ENCODE results near the gene B3GNT7. TPM values are rescaled to one million over a fixed set of nuclear protein-coding genes. Genes with fewer than 3 reads are reported as not detected.
"Not testable (repeated sequence)": the region's sequence is repeated elsewhere in the genome, so short reads cannot be mapped to it uniquely, and the experiment has no call there.

The B3GNT7 gene
- total and polyA plus RNA-seq, 10 donors = 0.96 to 17.5 (median 11.4) TPM

DNA sequence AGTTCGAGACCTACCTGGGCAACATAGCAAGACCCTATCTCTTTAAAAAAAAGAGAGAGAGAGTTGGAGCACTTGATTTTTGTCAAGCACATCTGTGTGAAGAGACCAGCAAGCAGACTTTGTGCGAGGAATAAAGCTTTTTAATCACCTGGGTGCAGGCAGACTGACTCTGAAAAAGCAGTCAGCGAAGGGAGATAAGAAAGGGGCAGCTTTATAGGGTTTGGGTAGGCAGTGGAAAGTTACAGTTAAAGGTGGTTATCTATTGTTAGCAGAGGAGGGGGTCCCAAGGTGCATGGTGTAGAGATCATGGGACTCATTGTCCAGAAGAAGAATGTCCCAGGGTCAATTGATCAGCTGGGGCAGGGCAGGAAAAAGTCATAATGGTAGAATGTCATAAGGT lies 34.4 kb downstream of the B3GNT7 start:
- WGBS, 5 donors = 86 to 94% (median 90%) methylated on average over 3 of the region's 3 CpGs
- peaks cover 0 to 7% (median 0%) of the 10 kb centered on the region in 6 donors for H3K4me1 ChIP-seq
- H3K27ac ChIP-seq = no peak overlapping the region
- DNase-seq = no peak
- no peaks in the 10 kb centered on the region for H3K36me3 ChIP-seq
- no peaks in the 10 kb centered on the region for H3K27me3 ChIP-seq (replicated peaks in 1 of 7)
- intact Hi-C loops (cut with DNase I; ENCODE audit: low total_unique reads) = no loop called here
- TF ChIP-seq POLR2A (IDR thresholded peaks at IDR 0.05) (no peak), POLR2AphosphoS5 (IDR thresholded peaks at IDR 0.05) (no peak)
- TF ChIP-seq, protein P1, sequence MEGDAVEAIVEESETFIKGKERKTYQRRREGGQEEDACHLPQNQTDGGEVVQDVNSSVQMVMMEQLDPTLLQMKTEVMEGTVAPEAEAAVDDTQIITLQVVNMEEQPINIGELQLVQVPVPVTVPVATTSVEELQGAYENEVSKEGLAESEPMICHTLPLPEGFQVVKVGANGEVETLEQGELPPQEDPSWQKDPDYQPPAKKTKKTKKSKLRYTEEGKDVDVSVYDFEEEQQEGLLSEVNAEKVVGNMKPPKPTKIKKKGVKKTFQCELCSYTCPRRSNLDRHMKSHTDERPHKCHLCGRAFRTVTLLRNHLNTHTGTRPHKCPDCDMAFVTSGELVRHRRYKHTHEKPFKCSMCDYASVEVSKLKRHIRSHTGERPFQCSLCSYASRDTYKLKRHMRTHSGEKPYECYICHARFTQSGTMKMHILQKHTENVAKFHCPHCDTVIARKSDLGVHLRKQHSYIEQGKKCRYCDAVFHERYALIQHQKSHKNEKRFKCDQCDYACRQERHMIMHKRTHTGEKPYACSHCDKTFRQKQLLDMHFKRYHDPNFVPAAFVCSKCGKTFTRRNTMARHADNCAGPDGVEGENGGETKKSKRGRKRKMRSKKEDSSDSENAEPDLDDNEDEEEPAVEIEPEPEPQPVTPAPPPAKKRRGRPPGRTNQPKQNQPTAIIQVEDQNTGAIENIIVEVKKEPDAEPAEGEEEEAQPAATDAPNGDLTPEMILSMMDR (IDR thresholded peaks at IDR 0.05 in 8 of 11, conservative IDR thresholded peaks at IDR 0.05 in 3 of 11) = no peak
- no peak overlapping the region for H3K4me3 ChIP-seq
- H3K9me3 ChIP-seq = peaks cover 0 to 23% (median 15%) of the 10 kb centered on the region in 8 donors

DNA sequence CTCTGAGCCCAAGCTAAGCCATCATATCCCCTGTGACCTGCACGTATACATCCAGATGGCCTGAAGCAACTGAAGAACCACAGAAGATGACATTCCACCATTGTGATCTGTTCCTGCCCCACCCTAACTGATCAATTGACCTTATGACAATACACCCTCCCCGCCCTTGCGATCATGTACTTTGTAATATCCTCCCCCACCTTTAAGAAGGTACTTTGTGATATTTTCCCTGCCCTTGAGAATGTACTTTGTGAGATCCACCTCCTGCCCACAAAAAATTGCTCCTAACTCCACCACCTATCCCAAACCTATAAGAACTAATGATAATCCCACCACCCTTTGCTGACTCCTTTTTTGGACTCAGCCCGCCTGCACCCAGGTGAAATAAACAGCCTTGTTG lies 34.9 kb downstream of the B3GNT7 start:
- peaks cover 0 to 23% (median 15%) of the 10 kb centered on the region in 8 donors for H3K9me3 ChIP-seq
- H3K27me3 ChIP-seq (replicated peaks in 1 of 7); H3K27ac ChIP-seq; H3K4me1 ChIP-seq; H3K36me3 ChIP-seq; H3K4me3 ChIP-seq; DNase-seq; intact Hi-C loops (cut with DNase I; ENCODE audit: low total_unique reads): not testable (repeated sequence)
- WGBS, 5 donors = 81 to 97% (median 89%) methylated on average over 4 of the region's 4 CpGs

DNA sequence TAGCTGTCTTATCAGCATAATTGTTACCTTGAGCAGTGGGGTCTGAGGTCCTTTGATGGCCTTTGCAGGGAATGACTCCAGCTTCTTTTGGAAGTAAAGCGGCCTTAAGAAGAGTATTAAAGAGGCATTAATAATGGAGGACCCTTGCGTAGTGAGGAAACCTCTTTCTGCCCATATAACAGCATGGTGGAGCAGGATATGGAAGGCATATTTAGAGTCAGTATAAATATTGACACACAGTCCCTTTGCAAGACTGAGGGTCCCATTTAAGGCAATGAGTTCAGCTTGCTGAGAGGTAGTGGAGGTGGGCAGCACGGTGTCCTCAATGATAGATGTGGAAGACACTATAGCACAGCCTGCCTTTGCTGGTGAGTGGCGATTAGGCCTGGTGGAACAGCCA lies 36.1 kb downstream of the B3GNT7 start:
- Histone ChIP-seq H3K27ac (no peak overlapping the region), H3K4me3 (no peak overlapping the region), H3K9me3 (peaks cover 0 to 23% (median 15%) of the 10 kb centered on the region in 8 donors), H3K36me3 (no peaks in the 10 kb centered on the region), H3K4me1 (no peaks in the 10 kb centered on the region), H3K27me3 (replicated peaks in 1 of 7) (no peaks in the 10 kb centered on the region)
- TF ChIP-seq POLR2AphosphoS5 (IDR thresholded peaks at IDR 0.05) (no peak), POLR2A (IDR thresholded peaks at IDR 0.05) (no peak)
- TF ChIP-seq, protein P1 (IDR thresholded peaks at IDR 0.05 in 8 of 11, conservative IDR thresholded peaks at IDR 0.05 in 3 of 11) = no peak
- intact Hi-C loops (cut with DNase I; ENCODE audit: low total_unique reads) = no loop called here
- 94 to 99% (median 95%) methylated on average over 4 of the region's 4 CpGs for WGBS, 5 donors
- DNase-seq = peak; percentile 15

DNA sequence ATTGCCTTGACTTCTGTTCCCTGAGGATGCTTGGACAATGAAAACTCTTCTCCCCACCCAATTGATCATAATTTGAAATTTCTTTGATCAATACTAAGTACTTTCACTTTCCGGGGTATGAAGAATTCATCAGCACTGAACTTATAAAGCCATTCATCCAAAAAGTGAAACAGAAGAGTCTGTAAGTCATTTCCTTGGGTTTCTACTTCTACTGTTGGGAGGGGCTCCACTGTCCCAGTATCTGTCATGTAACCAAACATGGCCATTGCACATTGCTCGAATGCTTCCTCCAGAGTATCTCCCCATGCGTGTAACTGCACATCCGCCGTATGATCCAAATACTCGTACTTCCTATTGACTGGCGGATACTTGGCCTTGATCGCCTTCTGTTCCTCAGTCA lies 38.5 kb downstream of the B3GNT7 start:
- 79 to 87% (median 83%) methylated on average over 8 of the region's 8 CpGs for WGBS, 5 donors
- no peak for DNase-seq
- no peak for TF ChIP-seq POLR2AphosphoS5 (IDR thresholded peaks at IDR 0.05)
- TF ChIP-seq, protein P1 (IDR thresholded peaks at IDR 0.05 in 8 of 11, conservative IDR thresholded peaks at IDR 0.05 in 3 of 11) = no peak
- TF ChIP-seq POLR2A (IDR thresholded peaks at IDR 0.05) = no peak
- Histone ChIP-seq H3K27ac (no peak overlapping the region), H3K4me3 (no peak overlapping the region), H3K4me1 (no peaks in the 10 kb centered on the region), H3K27me3 (replicated peaks in 1 of 7) (no peaks in the 10 kb centered on the region), H3K36me3 (no peaks in the 10 kb centered on the region), H3K9me3 (peaks cover 0 to 23% (median 15%) of the 10 kb centered on the region in 8 donors)
- intact Hi-C loops (cut with DNase I; ENCODE audit: low total_unique reads) = no loop called here

DNA sequence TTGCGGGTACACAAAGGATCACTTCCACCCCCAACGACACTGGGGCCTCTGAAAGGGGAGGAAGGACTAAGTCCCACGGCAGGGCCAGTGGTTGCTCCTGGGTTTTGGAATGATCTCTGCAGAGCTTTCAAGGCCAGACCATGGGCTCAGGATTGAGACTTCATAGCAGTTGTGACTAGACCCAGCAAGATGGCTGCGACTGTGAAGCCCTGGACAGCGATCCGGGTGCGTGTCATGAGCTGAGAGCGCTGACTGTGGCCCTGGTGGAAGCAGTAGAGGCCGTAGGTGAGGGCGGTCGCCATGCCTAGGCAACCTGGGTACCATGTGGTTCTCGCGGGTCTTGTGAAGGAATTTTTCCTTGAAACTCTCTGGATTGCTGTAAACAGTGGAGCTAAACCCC lies 41.4 kb downstream of the B3GNT7 start:
- H3K4me3 ChIP-seq = no peak overlapping the region
- no peaks in the 10 kb centered on the region for H3K36me3 ChIP-seq
- no peaks in the 10 kb centered on the region for H3K4me1 ChIP-seq
- no peaks in the 10 kb centered on the region for H3K27me3 ChIP-seq (replicated peaks in 1 of 7)
- intact Hi-C loops (cut with DNase I; ENCODE audit: low total_unique reads) = no loop called here
- TF ChIP-seq POLR2AphosphoS5 (IDR thresholded peaks at IDR 0.05) (no peak), POLR2A (IDR thresholded peaks at IDR 0.05) (no peak)
- TF ChIP-seq, protein P1 (IDR thresholded peaks at IDR 0.05 in 8 of 11, conservative IDR thresholded peaks at IDR 0.05 in 3 of 11) = no peak
- DNase-seq = peak; percentile 43
- no peak overlapping the region for H3K27ac ChIP-seq
- 90 to 97% (median 91%) methylated on average over 13 of the region's 13 CpGs for WGBS, 5 donors
- H3K9me3 ChIP-seq = peaks cover 0 to 6% (median 2%) of the 10 kb centered on the region in 8 donors

Measured in spleen (tissue), 11 donors.